GM12878 (cell line): Measurements from ENCODE around the gene ZNF687. TPM values are rescaled to one million over a fixed set of nuclear protein-coding genes. Genes with fewer than 3 reads are reported as not detected.
A peak's percentile ranks its signal among the peaks of the same experiment; 100 is the strongest.

ENCODE experiments used
- ATAC-seq: fragments of 200-7000 bp; cut with Tn5 transposase; 3 replicates; pipeline ENCODE4 v1.9.1; 2020; ENCODE audit warnings: mild to moderate bottlenecking, moderate library complexity
- BruUV-seq: library from RNA; stranded (reverse); fragments of 400-500 nt; replicated peaks from 2 replicates; lab custom pipeline; 2021; lab: Mats Ljungman, UMichigan
- CTCF ChIA-PET: fragments of 300-600 bp; sonication (Branson Sonifier 250); formaldehyde crosslinking; extraction: SDS; loops from one replicate; lab custom pipeline; 2021; ENCODE audit warnings: inconsistent platforms; lab: Yijun Ruan, JAX
- POLR2A ChIA-PET: fragments of 350-600 bp; formaldehyde crosslinking; extraction: SDS; loops from one replicate; lab custom pipeline; 2021; ENCODE audit warnings: inconsistent platforms; lab: Charles Lee
- RAD21 ChIA-PET: fragments of 300-600 bp; sonication (Branson Sonifier 250); formaldehyde crosslinking; loops from one replicate; lab custom pipeline; 2023; ENCODE audit warnings: antibody characterized with exemption; ENCODE audit not compliant: unreplicated experiment; lab: Charles Lee
- SMC1A ChIA-PET: fragments of 300-600 bp; sonication (Branson Sonifier 250); formaldehyde crosslinking; loops from one replicate; lab custom pipeline; 2023; ENCODE audit not compliant: unreplicated experiment, uncharacterized antibody; lab: Charles Lee
- DNase-seq: peaks from one replicate; pipeline ENCODE4 v3.0.0-alpha.2; 2011; ENCODE audit warnings: low read depth, low spot score
- FAIRE-seq: peaks from 3 replicates; lab custom pipeline; 2011; peaks lifted over from hg19 to GRCh38; lab: Jason Lieb, UNC
- H2AFZ ChIP-seq: 2 replicates; pipeline ENCODE4 v1.6.0; 2011; ENCODE audit warnings: low read depth, low read length, control low read depth; ENCODE audit not compliant: control insufficient read depth
- H3K27ac ChIP-seq: 2 replicates; pipeline ENCODE4 v1.5.1; 2011; ENCODE audit warnings: control low read depth; ENCODE audit not compliant: control insufficient read depth, insufficient read depth
- H3K27me3 ChIP-seq, 2 experiments: replicated peaks in 1 of 2; 2 replicates each; pipeline versions ENCODE4 v1.6.0 to v1.6.1; 2011; ENCODE audit warnings: low read length in 1 of 2; ENCODE audit not compliant: control insufficient read depth in 2 of 2, insufficient read depth in 2 of 2
- H3K36me3 ChIP-seq, 2 experiments: 2 replicates each; pipeline ENCODE4 v1.5.1; 2011; ENCODE audit warnings: low read length in 1 of 2; ENCODE audit not compliant: control insufficient read depth in 2 of 2, insufficient read depth in 2 of 2
- H3K4me1 ChIP-seq: 2 replicates; pipeline ENCODE4 v1.6.1; 2011; ENCODE audit warnings: mild to moderate bottlenecking, low read length, moderate library complexity, mixed read lengths; ENCODE audit not compliant: control insufficient read depth, insufficient read depth
- H3K4me2 ChIP-seq: 2 replicates; pipeline ENCODE4 v1.6.0; 2011; ENCODE audit warnings: control low read depth; ENCODE audit not compliant: control insufficient read depth, insufficient read depth
- H3K4me3 ChIP-seq: fragments of 200-600 bp; sonication (generic); 2 replicates; pipeline ENCODE4 v1.5.1; 2016
- H3K79me2 ChIP-seq: 2 replicates; pipeline ENCODE4 v1.6.0; 2011; ENCODE audit warnings: low read length; ENCODE audit not compliant: control insufficient read depth, insufficient read depth
- H3K9ac ChIP-seq: 2 replicates; pipeline ENCODE4 v1.8.0; 2011; ENCODE audit warnings: low read length, control low read depth, mixed read lengths; ENCODE audit not compliant: control insufficient read depth, insufficient read depth
- H3K9me3 ChIP-seq: replicated peaks from 3 replicates; pipeline ENCODE4 v1.5.1; 2011; ENCODE audit warnings: mild to moderate bottlenecking, low read length; ENCODE audit not compliant: control insufficient read depth, insufficient read depth
- H4K20me1 ChIP-seq: 2 replicates; pipeline ENCODE4 v1.6.0; 2011; ENCODE audit not compliant: control insufficient read depth, insufficient read depth
- CBFB ChIP-seq: IDR thresholded peaks from 2 replicates; pipeline ENCODE4 v1.6.1; 2016; ENCODE audit warnings: antibody characterized with exemption, low read depth
- CREB1 ChIP-seq: IDR thresholded peaks from 2 replicates; pipeline ENCODE4 v1.6.1; 2012; ENCODE audit warnings: low read depth, mild to moderate bottlenecking, inconsistent platforms
- FOS ChIP-seq: IDR thresholded peaks from 3 replicates; pipeline ENCODE4 v1.6.1; 2011; ENCODE audit warnings: borderline replicate concordance; ENCODE audit not compliant: insufficient read length; ENCODE audit errors: extremely low read depth
- JUND ChIP-seq: IDR thresholded peaks from 2 replicates; pipeline ENCODE4 v1.6.1; 2012; ENCODE audit warnings: low read depth, mild to moderate bottlenecking, low read length, improper control_type of control experiment, moderate library complexity
- MTA3 ChIP-seq: IDR thresholded peaks from 2 replicates; pipeline ENCODE4 v1.6.1; 2012; ENCODE audit warnings: low read length, inconsistent platforms, borderline replicate concordance
- PAX8 ChIP-seq: fragments of 450-650 bp; IDR thresholded peaks from 2 replicates; pipeline ENCODE4 v1.6.1; 2017; ENCODE audit warnings: mild to moderate bottlenecking, moderate library complexity
- PML ChIP-seq: IDR thresholded peaks from 2 replicates; pipeline ENCODE4 v1.6.1; 2012; ENCODE audit warnings: low read length, inconsistent platforms
- POLR2A ChIP-seq: IDR thresholded peaks from 2 replicates; pipeline ENCODE4 v1.6.1; 2011; ENCODE audit warnings: low read depth, mild to moderate bottlenecking, low read length
- POLR2AphosphoS5 ChIP-seq: IDR thresholded peaks from 2 replicates; pipeline ENCODE4 v1.6.1; 2011; ENCODE audit warnings: mild to moderate bottlenecking, low read length, inconsistent platforms
- WGBS: methylation state at CpG from one replicate; pipeline ENCODE4 v1.1.6; 2016; ENCODE audit warnings: low lambda C conversion rate; ENCODE audit not compliant: insufficient replicate concordance, insufficient coverage; ENCODE audit errors: missing lambda C conversion rate; 5-methylcytosine and 5-hydroxymethylcytosine counted together
- in situ Hi-C: fragments of 300-500 bp; cut with MboI; formaldehyde crosslinking; loops from 9 replicates; pipeline ENCODE4 v1.14.3; 2018; ENCODE audit warnings: mixed read lengths
- intact Hi-C: fragments of 100-400 bp; cut with micrococcal nuclease; formaldehyde crosslinking; loops from one replicate; pipeline ENCODE4 v1.14.2; 2022; ENCODE audit not compliant: unreplicated experiment
- polyA plus RNA-seq, 11 experiments: library from polyadenylated mRNA; depleted of rRNA in 4 of 11; unstranded in 6 of 11; stranded (reverse) in 5 of 11; fragments of >200 nt; fragmentation: Nextera tagmentation in 4 of 11; fragmentation: Illumina TruSeq in 1 of 11; extraction: Ambion mirVana in 4 of 11; extraction: Trizol in 1 of 11; gene quantifications; 1 replicate in 1 of 11; 2 replicates in 10 of 11; pipeline versions ENCODE4 v1.2.1 to v1.2.3, GENCODE V29; 2011 to 2016; ENCODE audit warnings: inconsistent platforms in 2 of 11, missing spikeins in 2 of 11, low read depth in 1 of 11
- total RNA-seq, 4 experiments: library from RNA; depleted of rRNA in 3 of 4; stranded (reverse); fragments of >200 nt in 3 of 4; fragmentation: Illumina TruSeq in 1 of 4; extraction: Trizol in 1 of 4; gene quantifications; 2 replicates each; pipeline versions ENCODE4 v1.2.1 to v1.2.3, GENCODE V29; 2013 to 2021
- TF ChIP-seq, protein P1 (sequence below), 3 experiments: IDR thresholded peaks in 2 of 3; conservative IDR thresholded peaks in 1 of 3; 2 replicates each; pipeline ENCODE4 v1.5.1; 2011; ENCODE audit warnings: low read depth in 3 of 3, low read length in 3 of 3, mild to moderate bottlenecking in 3 of 3, control low read depth in 2 of 3, moderate library complexity in 2 of 3, inconsistent platforms in 1 of 3, mixed read lengths in 1 of 3; ENCODE audit not compliant: control insufficient read depth in 2 of 3, insufficient read depth in 1 of 3; ENCODE audit errors: extremely low read depth in 1 of 3
- TF ChIP-seq, protein P2 (sequence below): IDR thresholded peaks from 2 replicates; pipeline ENCODE4 v1.6.1; 2011; ENCODE audit warnings: borderline replicate concordance, low read depth, mild to moderate bottlenecking, moderate library complexity, low read length; ENCODE audit not compliant: insufficient read depth, poor library complexity, severe bottlenecking

ZNF687 gene
- total and polyA plus RNA-seq, 10 of the 15 experiments (the other 5 are each of a cell fraction or from before 2014, with no cell fraction given), result 0.08 to 30.9 (median 9.9) TPM

DNA sequence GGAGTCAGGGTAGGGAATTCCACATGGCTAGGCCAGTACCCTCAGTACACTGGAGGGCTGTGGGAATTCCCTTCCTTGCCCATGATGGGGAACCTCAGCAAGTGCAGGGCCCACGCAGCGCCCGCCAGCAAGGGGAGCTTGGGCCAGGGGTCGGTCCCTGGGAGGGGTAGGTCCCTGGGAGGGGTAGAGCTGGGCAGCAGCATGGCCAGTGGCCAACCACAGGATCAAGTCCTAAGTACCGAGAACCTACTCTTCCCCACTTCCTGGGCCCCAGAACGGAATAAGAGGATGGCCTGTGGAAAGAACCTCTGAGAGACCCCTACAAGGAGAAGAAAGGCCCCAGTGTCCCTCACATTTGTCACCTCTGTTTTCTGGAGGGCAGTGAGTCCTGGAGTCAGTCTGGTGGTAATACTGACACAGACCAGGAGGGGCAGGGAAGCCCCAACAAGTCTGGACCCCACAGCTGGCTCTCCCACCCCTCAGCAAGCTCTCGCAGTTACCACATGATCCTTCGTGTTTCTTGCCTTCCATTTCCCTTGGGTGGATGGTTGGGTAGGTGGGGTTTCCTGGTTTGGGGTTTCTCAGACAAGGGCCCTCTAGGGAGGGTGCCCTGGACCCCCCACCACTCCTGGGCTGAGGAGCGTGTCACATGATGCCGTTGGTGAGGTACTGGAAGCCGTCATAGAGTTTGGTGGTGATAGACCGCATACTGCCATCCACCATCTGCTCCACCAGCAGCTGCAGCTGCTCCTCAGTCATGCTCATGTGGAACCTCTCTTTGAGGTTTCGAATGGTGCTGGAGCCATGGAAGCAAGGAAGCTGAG, 10.3 kb downstream of the ZNF687 start:
- TF ChIP-seq POLR2AphosphoS5, result peak; percentile 73
- TF ChIP-seq PAX8, result no peak
- TF ChIP-seq, protein P1, sequence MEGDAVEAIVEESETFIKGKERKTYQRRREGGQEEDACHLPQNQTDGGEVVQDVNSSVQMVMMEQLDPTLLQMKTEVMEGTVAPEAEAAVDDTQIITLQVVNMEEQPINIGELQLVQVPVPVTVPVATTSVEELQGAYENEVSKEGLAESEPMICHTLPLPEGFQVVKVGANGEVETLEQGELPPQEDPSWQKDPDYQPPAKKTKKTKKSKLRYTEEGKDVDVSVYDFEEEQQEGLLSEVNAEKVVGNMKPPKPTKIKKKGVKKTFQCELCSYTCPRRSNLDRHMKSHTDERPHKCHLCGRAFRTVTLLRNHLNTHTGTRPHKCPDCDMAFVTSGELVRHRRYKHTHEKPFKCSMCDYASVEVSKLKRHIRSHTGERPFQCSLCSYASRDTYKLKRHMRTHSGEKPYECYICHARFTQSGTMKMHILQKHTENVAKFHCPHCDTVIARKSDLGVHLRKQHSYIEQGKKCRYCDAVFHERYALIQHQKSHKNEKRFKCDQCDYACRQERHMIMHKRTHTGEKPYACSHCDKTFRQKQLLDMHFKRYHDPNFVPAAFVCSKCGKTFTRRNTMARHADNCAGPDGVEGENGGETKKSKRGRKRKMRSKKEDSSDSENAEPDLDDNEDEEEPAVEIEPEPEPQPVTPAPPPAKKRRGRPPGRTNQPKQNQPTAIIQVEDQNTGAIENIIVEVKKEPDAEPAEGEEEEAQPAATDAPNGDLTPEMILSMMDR (IDR thresholded peaks at IDR 0.05 in 2 of 3, conservative IDR thresholded peaks at IDR 0.05 in 1 of 3; ENCODE audit: control insufficient read depth in 2 of 3, extremely low read depth in 1 of 3, insufficient read depth in 1 of 3, low read depth in 3 of 3, low read length in 3 of 3), result 0 out of 6 replicates have a peak, but pooled peaks of 1 of the 3 experiments have one; percentile 15
- TF ChIP-seq CBFB, result 0 out of 2 replicates have a peak, but pooled peaks have one; percentile 25
- TF ChIP-seq MTA3, result 0 out of 2 replicates have a peak, but pooled peaks have one; percentile 62
- TF ChIP-seq, protein P2, sequence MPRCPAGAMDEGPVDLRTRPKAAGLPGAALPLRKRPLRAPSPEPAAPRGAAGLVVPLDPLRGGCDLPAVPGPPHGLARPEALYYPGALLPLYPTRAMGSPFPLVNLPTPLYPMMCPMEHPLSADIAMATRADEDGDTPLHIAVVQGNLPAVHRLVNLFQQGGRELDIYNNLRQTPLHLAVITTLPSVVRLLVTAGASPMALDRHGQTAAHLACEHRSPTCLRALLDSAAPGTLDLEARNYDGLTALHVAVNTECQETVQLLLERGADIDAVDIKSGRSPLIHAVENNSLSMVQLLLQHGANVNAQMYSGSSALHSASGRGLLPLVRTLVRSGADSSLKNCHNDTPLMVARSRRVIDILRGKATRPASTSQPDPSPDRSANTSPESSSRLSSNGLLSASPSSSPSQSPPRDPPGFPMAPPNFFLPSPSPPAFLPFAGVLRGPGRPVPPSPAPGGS, result peak; percentile 31
- TF ChIP-seq CREB1, result no peak
- 0 out of 2 replicates have a peak, but pooled peaks have one; percentile 11 for TF ChIP-seq PML
- TF ChIP-seq FOS, result no peak
- no peak for TF ChIP-seq JUND
- TF ChIP-seq POLR2A, result peak; percentile 74
- no peak overlapping the region for H3K9ac ChIP-seq
- no peaks in the 10 kb centered on the region for H3K4me1 ChIP-seq
- SMC1A ChIA-PET, result no interaction called here
- peaks cover 15 to 41% of the 10 kb centered on the region in 2 experiments for H3K36me3 ChIP-seq
- no peak overlapping the region for H3K4me2 ChIP-seq
- H4K20me1 ChIP-seq, result no peaks in the 10 kb centered on the region
- no peaks in the 10 kb centered on the region for H3K9me3 ChIP-seq
- no peak overlapping the region for H2AFZ ChIP-seq
- no peaks in the 10 kb centered on the region for H3K27me3 ChIP-seq
- no TSS peak for BruUV-seq
- RAD21 ChIA-PET, result interaction anchor here (1.3 kb wide), 1 partner anchor 9 kb away, joined by 3 read pairs; no protein-coding TSS in a partner anchor
- DNase-seq, result no peak
- CTCF ChIA-PET, result interaction anchor here (1.9 kb wide), 1 partner anchor 47 kb away, joined by 6 read pairs; no protein-coding TSS in a partner anchor
- intact Hi-C loops, result no loop called here
- WGBS, result 88% methylated on average over 13 of the region's 13 CpGs
- no peak for FAIRE-seq
- no peak overlapping the region for H3K27ac ChIP-seq
- no peak overlapping the region for H3K4me3 ChIP-seq
- POLR2A ChIA-PET, result interaction anchor here (0.6 to 2.4 kb wide), 3 partner anchors 9 to 145 kb away, joined by 3 to 7 read pairs (median 5); no protein-coding TSS in a partner anchor
- peak; percentile 35; the same call in 2 of the 3 replicates for ATAC-seq
- H3K79me2 ChIP-seq, result no peaks in the 10 kb centered on the region
- in situ Hi-C loops, result loop anchor here (10.0 kb wide), 1 partner anchor 542 kb away; the partner anchor contains the start of genes C2CD4D and RORC
